Measurements from ENCODE around the gene HOXD3. TPM values are rescaled to one million over a fixed set of nuclear protein-coding genes. Genes with fewer than 3 reads are reported as not detected.

The HOXD3 gene
- total RNA-seq, 4 donors from 2014 or later = 2.0 to 9.1 (median 8.3) TPM

DNA sequence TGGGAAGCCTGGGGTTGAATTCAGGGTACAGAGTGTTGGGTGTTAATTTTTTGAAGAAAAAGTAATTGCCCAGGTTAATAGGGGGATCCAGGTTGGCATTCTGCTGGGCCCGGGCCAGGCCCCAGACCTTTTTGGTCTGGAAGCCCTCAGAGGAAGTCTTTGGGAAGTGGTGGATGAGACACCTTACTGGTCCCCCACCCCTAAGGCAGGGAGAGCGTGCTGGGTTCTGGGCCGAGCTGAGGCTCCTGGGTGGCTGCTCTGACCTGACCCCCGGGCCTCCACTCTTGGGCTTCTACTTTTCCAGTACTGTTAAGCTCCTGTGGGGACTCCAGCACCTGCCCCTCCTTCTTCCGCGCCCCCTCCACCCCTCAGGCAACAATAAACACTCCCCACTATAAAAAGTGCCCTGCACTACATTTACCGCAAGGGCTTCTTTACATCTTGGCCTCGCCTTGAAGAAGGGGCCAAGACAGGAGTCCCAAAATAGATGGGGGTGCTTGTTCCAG, 753 bp upstream of the HOXD3 start:
- TF ChIP-seq, protein P1, sequence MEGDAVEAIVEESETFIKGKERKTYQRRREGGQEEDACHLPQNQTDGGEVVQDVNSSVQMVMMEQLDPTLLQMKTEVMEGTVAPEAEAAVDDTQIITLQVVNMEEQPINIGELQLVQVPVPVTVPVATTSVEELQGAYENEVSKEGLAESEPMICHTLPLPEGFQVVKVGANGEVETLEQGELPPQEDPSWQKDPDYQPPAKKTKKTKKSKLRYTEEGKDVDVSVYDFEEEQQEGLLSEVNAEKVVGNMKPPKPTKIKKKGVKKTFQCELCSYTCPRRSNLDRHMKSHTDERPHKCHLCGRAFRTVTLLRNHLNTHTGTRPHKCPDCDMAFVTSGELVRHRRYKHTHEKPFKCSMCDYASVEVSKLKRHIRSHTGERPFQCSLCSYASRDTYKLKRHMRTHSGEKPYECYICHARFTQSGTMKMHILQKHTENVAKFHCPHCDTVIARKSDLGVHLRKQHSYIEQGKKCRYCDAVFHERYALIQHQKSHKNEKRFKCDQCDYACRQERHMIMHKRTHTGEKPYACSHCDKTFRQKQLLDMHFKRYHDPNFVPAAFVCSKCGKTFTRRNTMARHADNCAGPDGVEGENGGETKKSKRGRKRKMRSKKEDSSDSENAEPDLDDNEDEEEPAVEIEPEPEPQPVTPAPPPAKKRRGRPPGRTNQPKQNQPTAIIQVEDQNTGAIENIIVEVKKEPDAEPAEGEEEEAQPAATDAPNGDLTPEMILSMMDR (IDR thresholded peaks at IDR 0.05) = no peak
- no peak for TF ChIP-seq POLR2A (IDR thresholded peaks at IDR 0.05)
- DNase-seq = no peak
- H3K4me1 ChIP-seq = peaks cover 0 to 23% (median 0%) of the 10 kb centered on the region in 4 donors
- no peaks in the 10 kb centered on the region for H3K9me3 ChIP-seq
- H3K27ac ChIP-seq = no peak overlapping the region
- no peak overlapping the region for H3K4me3 ChIP-seq
- H3K36me3 ChIP-seq = peaks cover 0 to 11% (median 0%) of the 10 kb centered on the region in 3 donors
- H3K27me3 ChIP-seq = no peaks in the 10 kb centered on the region

DNA sequence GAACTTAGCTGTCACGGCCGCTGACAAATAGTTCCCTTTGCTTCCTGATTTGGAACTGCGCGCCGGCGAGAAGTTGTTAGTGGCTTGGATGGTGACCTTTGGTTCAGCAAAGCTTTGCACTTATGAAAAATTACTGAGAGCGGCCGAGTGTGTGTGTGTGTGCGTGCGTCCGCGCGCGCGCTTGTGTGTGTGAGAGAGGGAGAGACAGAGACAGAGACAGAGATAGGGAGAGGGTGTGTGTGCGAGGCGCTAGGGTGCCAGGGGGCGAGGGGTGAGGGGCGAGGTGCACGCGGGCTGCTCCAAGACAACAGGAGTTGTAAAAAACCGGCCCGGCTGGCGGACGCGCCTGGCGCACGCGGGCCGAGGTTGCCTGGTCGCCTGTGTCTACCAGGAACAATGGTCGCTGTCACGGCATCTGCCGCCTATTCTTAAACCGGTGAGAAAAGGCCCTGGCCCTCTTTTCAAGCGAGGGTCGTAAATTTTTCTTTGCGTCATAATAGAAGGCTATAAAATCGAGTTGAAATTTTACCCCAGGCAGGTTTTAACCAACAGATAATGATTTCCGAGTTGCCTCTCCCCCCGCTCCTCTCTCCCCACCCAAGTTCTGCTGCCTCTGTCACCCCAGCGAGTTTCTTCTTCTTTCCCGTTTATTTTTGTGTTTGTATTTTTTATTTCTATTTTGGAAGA, 535 bp downstream of the HOXD3 start:
- TF ChIP-seq POLR2A (IDR thresholded peaks at IDR 0.05) = no peak
- TF ChIP-seq, protein P1 (IDR thresholded peaks at IDR 0.05) = no peak
- peaks cover 0 to 23% (median 0%) of the 10 kb centered on the region in 4 donors for H3K4me1 ChIP-seq
- no peaks in the 10 kb centered on the region for H3K9me3 ChIP-seq
- H3K27me3 ChIP-seq = no peaks in the 10 kb centered on the region
- peak overlapping the region in 1 of 4 donors; percentile 2 for H3K27ac ChIP-seq
- peak overlapping the region in 3 of 4 donors; percentile 14 to 62 (median 44) for H3K4me3 ChIP-seq
- peak in 2 of 3 donors; percentile 69 to 74 for DNase-seq
- H3K36me3 ChIP-seq = peaks cover 0 to 6% (median 0%) of the 10 kb centered on the region in 3 donors

DNA sequence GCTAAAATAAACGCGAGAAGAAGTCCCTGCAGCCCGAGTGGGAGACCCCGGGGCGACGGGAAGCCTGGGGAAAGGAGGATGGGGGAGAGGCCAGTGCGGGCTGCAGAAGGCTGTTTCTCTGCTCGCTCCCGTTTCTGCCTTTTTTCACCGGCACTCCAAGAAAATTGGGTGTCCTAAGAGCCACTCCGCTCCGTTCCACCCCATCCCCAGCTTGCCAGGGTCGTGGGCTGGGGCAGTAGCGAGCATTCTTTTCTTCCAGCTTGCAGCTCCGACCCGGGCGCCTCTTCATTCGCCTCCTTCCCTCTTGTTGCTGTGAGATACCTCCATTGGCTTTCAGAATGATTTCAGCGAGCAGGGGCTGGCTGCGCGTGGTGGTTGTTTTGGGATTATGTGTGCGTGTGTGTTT, 1.1 kb downstream of the HOXD3 start:
- H3K9me3 ChIP-seq = no peaks in the 10 kb centered on the region
- no peaks in the 10 kb centered on the region for H3K27me3 ChIP-seq
- H3K27ac ChIP-seq = no peak overlapping the region
- H3K36me3 ChIP-seq = peaks cover 0 to under 1% (median 0%) of the 10 kb centered on the region in 3 donors
- DNase-seq = no peak
- TF ChIP-seq POLR2A (IDR thresholded peaks at IDR 0.05) = no peak
- TF ChIP-seq, protein P1 (IDR thresholded peaks at IDR 0.05) = no peak
- H3K4me1 ChIP-seq = peaks cover 0 to 23% (median 0%) of the 10 kb centered on the region in 4 donors
- peak overlapping the region in 2 of 4 donors; percentile 17 to 44 for H3K4me3 ChIP-seq

DNA sequence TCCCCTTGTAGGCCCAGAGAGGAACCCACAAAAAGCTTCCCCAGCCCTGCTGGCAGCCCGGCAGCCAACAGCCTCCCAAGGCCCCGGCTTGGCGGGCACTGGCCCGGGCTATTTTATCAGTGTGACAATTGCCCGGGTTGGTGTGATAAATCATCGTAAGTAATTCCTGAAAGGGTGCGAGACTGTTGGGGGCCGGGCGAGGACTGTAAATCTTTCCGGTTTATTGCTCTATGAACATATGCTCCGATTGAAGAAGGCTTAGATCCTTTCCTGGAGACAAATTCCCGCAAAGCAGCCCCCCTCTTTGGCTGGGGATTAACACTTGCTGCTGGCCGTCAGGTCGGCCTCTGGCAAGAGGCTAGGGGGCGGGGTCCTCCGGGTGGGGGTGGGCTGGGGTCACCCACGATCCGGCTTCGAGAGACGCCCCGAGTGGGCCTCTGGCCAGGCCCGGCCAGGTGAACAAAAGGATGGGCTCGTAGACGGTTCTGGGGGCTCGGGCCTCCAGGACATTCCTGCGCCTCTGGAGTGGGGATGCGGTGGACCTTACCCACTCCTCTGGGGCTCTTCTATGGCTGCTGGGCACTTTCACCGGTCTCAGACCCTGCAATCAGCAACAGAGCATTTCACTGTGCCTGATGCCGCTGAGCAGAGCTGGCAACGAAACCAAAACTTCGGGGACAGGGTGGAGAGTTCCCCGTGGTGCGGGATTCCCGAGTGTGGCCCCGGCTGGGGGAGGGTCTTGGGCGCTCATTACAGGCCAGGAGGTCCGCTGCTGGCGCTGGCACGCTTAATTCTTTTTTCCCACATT, 2.0 kb downstream of the HOXD3 start:
- Histone ChIP-seq H3K27me3 (no peaks in the 10 kb centered on the region), H3K4me1 (peaks cover 0 to 23% (median 0%) of the 10 kb centered on the region in 4 donors), H3K36me3 (no peaks in the 10 kb centered on the region), H3K9me3 (no peaks in the 10 kb centered on the region), H3K27ac (no peak overlapping the region), H3K4me3 (no peak overlapping the region)
- DNase-seq = no peak
- no peak for TF ChIP-seq POLR2A (IDR thresholded peaks at IDR 0.05)

DNA sequence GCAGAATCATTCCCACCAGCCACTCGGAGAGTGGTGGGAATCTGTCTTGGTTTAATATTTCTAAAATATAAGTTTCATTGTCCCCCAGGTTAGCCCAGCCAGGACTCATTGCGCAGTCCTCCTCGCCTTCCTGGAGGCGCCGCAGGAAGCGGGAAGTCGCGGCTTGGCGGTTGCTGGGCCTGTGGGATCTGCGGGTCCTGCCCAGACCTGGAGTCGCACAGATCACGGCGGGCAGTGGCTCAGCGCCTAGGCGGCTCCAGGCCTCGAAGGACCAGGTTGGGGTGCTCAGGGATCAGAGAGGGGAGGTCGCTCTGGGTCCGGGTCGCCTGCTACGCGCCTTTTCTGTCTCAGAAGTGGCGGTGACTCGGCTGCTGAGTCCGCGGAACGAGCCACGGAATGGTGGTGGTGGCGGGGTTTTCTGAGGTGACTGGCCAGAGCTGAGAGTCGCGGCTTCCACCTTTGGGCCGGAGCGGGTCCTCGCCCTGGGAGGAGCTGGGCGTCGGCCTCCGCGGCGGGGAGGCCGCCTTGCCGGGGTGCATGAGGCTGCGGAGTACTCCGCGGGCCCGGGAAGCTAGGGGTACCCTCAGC, 2.6 kb downstream of the HOXD3 start:
- Histone ChIP-seq H3K27me3 (no peaks in the 10 kb centered on the region), H3K27ac (no peak overlapping the region), H3K4me3 (peak overlapping the region in 2 of 4 donors; percentile 9 to 16), H3K9me3 (no peaks in the 10 kb centered on the region), H3K4me1 (peaks cover 0 to 23% (median 0%) of the 10 kb centered on the region in 4 donors), H3K36me3 (no peaks in the 10 kb centered on the region)
- no peak for TF ChIP-seq POLR2A (IDR thresholded peaks at IDR 0.05)
- TF ChIP-seq, protein P1 (IDR thresholded peaks at IDR 0.05) = no peak
- peak in 1 of 3 donors; percentile 40 for DNase-seq

Measured in Peyer's patch (tissue), 4 donors.